GM18517 (cell line): ENCODE measurements around the gene PLA2G6.
"Not testable (repeated sequence)": the region's sequence is repeated elsewhere in the genome, so short reads cannot be mapped to it uniquely, and the experiment has no call there.

Source experiments
- ATAC-seq: cut with Tn5 transposase; IDR thresholded peaks from one replicate; pipeline ENCODE4 v1.9.1; 2021; ENCODE audit warnings: mild to moderate bottlenecking, moderate library complexity; ENCODE audit not compliant: unreplicated experiment

The PLA2G6 gene

GRCh38 chr22:38191731-38192474 is 10.3 kb upstream of the PLA2G6 start:
- ATAC-seq = no peak

- ATAC-seq = no peak
Observed at GRCh38 chr22:38191055-38191454, 9.4 kb upstream of the PLA2G6 start.

- no peak for ATAC-seq
Observed at GRCh38 chr22:38190581-38190980, 9.0 kb upstream of the PLA2G6 start.

- ATAC-seq = no peak
Observed at GRCh38 chr22:38189104-38189503, 7.5 kb upstream of the PLA2G6 start.

GRCh38 chr22:38187413-38188212 is 6.0 kb upstream of the PLA2G6 start:
- no peak for ATAC-seq

GRCh38 chr22:38186429-38186828 is 4.8 kb upstream of the PLA2G6 start:
- no peak for ATAC-seq

- ATAC-seq = no peak
Observed at GRCh38 chr22:38184788-38185187, 3.2 kb upstream of the PLA2G6 start.

GRCh38 chr22:38180841-38181452 is 683 bp downstream of the PLA2G6 start:
- ATAC-seq = no peak

- not testable (repeated sequence) for ATAC-seq
Observed at GRCh38 chr22:38178605-38178937, 3.1 kb downstream of the PLA2G6 start.

- ATAC-seq = no peak
Observed at GRCh38 chr22:38177926-38178604, 3.6 kb downstream of the PLA2G6 start.

- ATAC-seq = not testable (repeated sequence)
Observed at GRCh38 chr22:38177571-38177925, 4.1 kb downstream of the PLA2G6 start.

- no peak for ATAC-seq
Observed at GRCh38 chr22:38177044-38177443, 4.6 kb downstream of the PLA2G6 start.

- ATAC-seq = no peak
Observed at GRCh38 chr22:38176170-38176741, 5.4 kb downstream of the PLA2G6 start.

- ATAC-seq = no peak
Observed at GRCh38 chr22:38175206-38176118, 6.2 kb downstream of the PLA2G6 start.

- no peak for ATAC-seq
Observed at GRCh38 chr22:38174626-38175025, 7.0 kb downstream of the PLA2G6 start.

- no peak for ATAC-seq
Observed at GRCh38 chr22:38173641-38173906, 8.1 kb downstream of the PLA2G6 start.

GRCh38 chr22:38172832-38173640 is 8.6 kb downstream of the PLA2G6 start:
- ATAC-seq = no peak

- ATAC-seq = no peak
Observed at GRCh38 chr22:38171927-38172831, 9.5 kb downstream of the PLA2G6 start.
